HepG2 (cell line): ENCODE results near the gene BHLHE23. TPM values are rescaled to one million over a fixed set of nuclear protein-coding genes. Genes with fewer than 3 reads are reported as not detected.

Experiments
- EZH2 ChIP-seq: conservative IDR thresholded peaks from 2 replicates; pipeline ENCODE4 v1.6.1; 2012; ENCODE audit warnings: mild to moderate bottlenecking, low read depth, low read length, moderate library complexity
- MAFG ChIP-seq: sonication (generic); formaldehyde crosslinking; IDR thresholded peaks from 2 replicates; pipeline ENCODE4 v1.5.1; 2020; ENCODE audit warnings: mild to moderate bottlenecking, missing genetic modification reagents
- NFYC ChIP-seq: IDR thresholded peaks from 2 replicates; pipeline ENCODE4 v1.6.1; 2016; ENCODE audit warnings: missing genetic modification reagents, missing compliant biosample characterization
- ZFAT ChIP-seq: sonication (generic); formaldehyde crosslinking; conservative IDR thresholded peaks from 2 replicates; pipeline ENCODE4 v1.8.1; 2023; ENCODE audit warnings: missing genetic modification reagents, inconsistent platforms
- polyA plus RNA-seq, 8 experiments: library from polyadenylated mRNA; depleted of rRNA in 3 of 8; stranded (reverse) in 7 of 8; unstranded in 1 of 8; fragments of >200 nt; fragmentation: Illumina TruSeq in 4 of 8; extraction: Trizol in 4 of 8; gene quantifications; 2 replicates each; pipeline versions ENCODE4 v1.2.1 to v1.2.3, GENCODE V29; 2011 to 2016; ENCODE audit warnings: low read depth in 4 of 8, missing spikeins in 1 of 8, mixed read lengths in 1 of 8; ENCODE audit not compliant: insufficient read depth in 1 of 8
- total RNA-seq, 5 experiments: library from RNA; depleted of rRNA; stranded (reverse); fragments of >200 nt; fragmentation: Illumina TruSeq; extraction: Trizol; gene quantifications; 2 replicates each; pipeline ENCODE4 v1.2.3, GENCODE V29; 2016; ENCODE audit warnings: low read depth in 1 of 5
- TF ChIP-seq, protein P1 (sequence below): sonication (generic); formaldehyde crosslinking; IDR thresholded peaks from 2 replicates; pipeline ENCODE4 v1.5.0; 2020; ENCODE audit warnings: mild to moderate bottlenecking, missing genetic modification reagents
- TF ChIP-seq, protein P2 (sequence below): sonication (generic); formaldehyde crosslinking; IDR thresholded peaks from 2 replicates; pipeline ENCODE4 v1.4.0; 2020; ENCODE audit warnings: missing genetic modification reagents, borderline replicate concordance
- TF ChIP-seq, protein P3 (sequence below): sonication (generic); formaldehyde crosslinking; IDR thresholded peaks from 2 replicates; pipeline ENCODE4 v1.5.0; 2020; ENCODE audit warnings: missing genetic modification reagents, mild to moderate bottlenecking, borderline replicate concordance

BHLHE23 gene
- total and polyA plus RNA-seq, 2 of the 13 experiments (the other 11 are each of a cell fraction or from before 2014, with no cell fraction given): not detected

DNA sequence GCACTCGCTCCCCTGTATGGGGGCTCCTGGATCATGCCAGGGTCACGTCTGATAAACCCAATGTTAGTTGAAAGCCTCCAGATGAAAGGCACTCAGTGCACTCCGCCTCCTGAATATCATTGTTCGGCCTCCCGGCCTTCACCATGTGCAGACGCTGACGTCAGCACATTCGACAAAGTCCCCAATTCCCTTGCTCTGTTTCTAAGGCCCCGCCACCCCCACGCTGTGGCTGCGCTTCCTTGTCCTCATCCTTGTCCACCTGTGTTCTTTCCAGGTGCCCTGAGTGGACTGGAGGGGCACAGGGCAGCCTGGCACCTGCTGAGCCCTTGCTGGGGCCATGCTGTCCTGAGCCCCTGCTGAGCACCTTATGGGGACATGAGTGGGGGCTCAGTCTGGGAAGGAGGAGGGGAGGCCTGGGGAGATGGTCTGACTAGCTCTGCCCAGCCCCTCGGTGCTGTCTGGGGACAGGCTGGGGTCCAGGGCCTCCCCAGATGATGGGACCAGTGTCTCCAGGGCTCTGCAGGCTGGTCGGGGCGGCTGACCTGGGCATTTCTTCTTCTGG is 9.8 kb upstream of the BHLHE23 start (continued):
- TF ChIP-seq, protein P1, sequence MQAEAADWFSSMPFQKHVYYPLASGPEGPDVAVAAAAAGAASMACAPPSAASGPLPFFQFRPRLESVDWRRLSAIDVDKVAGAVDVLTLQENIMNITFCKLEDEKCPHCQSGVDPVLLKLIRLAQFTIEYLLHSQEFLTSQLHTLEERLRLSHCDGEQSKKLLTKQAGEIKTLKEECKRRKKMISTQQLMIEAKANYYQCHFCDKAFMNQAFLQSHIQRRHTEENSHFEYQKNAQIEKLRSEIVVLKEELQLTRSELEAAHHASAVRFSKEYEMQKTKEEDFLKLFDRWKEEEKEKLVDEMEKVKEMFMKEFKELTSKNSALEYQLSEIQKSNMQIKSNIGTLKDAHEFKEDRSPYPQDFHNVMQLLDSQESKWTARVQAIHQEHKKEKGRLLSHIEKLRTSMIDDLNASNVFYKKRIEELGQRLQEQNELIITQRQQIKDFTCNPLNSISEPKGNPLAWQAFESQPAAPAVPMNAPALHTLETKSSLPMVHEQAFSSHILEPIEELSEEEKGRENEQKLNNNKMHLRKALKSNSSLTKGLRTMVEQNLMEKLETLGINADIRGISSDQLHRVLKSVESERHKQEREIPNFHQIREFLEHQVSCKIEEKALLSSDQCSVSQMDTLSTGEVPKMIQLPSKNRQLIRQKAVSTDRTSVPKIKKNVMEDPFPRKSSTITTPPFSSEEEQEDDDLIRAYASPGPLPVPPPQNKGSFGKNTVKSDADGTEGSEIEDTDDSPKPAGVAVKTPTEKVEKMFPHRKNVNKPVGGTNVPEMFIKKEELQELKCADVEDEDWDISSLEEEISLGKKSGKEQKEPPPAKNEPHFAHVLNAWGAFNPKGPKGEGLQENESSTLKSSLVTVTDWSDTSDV (CRISPR knock-in tag): no peak
- TF ChIP-seq NFYC (CRISPR knock-in tag): no peak
- TF ChIP-seq, protein P2, sequence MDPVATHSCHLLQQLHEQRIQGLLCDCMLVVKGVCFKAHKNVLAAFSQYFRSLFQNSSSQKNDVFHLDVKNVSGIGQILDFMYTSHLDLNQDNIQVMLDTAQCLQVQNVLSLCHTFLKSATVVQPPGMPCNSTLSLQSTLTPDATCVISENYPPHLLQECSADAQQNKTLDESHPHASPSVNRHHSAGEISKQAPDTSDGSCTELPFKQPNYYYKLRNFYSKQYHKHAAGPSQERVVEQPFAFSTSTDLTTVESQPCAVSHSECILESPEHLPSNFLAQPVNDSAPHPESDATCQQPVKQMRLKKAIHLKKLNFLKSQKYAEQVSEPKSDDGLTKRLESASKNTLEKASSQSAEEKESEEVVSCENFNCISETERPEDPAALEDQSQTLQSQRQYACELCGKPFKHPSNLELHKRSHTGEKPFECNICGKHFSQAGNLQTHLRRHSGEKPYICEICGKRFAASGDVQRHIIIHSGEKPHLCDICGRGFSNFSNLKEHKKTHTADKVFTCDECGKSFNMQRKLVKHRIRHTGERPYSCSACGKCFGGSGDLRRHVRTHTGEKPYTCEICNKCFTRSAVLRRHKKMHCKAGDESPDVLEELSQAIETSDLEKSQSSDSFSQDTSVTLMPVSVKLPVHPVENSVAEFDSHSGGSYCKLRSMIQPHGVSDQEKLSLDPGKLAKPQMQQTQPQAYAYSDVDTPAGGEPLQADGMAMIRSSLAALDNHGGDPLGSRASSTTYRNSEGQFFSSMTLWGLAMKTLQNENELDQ (CRISPR knock-in tag): no peak
- TF ChIP-seq ZFAT (CRISPR knock-in tag): no peak
- peak; percentile 88 for TF ChIP-seq EZH2
- peak; percentile 56; the same call in 1 of the 2 replicates for TF ChIP-seq MAFG
- TF ChIP-seq, protein P3, sequence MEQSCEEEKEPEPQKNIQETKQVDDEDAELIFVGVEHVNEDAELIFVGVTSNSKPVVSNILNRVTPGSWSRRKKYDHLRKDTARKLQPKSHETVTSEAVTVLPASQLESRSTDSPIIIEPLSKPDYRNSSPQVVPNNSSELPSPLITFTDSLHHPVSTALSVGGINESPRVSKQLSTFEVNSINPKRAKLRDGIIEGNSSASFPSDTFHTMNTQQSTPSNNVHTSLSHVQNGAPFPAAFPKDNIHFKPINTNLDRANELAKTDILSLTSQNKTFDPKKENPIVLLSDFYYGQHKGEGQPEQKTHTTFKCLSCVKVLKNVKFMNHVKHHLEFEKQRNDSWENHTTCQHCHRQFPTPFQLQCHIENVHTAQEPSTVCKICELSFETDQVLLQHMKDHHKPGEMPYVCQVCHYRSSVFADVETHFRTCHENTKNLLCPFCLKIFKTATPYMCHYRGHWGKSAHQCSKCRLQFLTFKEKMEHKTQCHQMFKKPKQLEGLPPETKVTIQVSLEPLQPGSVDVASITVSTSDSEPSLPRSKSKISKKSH (CRISPR knock-in tag): 0 out of 2 replicates have a peak, but pooled peaks have one; percentile 30
